ENCODE data around the gene NAA40.
"Not testable (repeated sequence)": the region's sequence is repeated elsewhere in the genome, so short reads cannot be mapped to it uniquely, and the experiment has no call there.

The NAA40 gene

DNA sequence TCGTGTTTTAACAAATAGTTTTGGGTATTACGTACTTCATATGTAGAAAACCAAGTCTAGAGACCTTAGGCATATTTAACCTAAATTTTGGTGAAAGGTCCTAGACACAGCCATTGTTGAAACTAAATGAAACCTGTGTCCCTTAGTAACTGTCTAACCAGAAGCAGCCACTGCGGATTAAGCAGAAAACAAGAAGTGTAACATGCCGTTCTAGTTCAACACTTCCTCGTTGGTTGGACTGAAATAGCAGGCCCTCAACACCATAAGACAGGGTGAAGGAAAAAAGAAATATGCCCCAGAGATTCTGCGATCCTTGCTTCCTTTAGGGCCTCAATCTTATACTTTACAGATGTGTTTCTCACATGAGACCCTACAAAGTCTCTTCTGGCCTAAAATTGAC, 2.0 kb downstream of the NAA40 start:
- no peak for DNase-seq

DNA sequence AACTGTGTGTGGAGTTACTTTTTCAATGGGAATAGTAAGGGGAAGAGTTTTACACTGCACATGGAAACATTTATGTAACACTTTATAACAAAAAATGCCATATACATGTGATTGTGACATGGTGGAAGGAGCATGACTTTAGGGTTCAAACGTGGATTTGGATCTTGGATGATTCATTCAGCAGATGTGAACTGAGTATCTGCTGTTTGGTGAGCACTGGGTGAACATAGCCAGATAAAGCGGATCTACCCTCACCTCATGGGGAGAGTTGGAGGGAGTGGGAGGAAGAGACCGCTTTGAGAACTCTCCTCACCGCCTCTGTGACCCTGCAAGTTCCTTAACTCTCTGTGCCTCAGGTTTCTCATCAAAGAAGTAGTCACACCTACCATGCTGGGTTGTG, 3.1 kb downstream of the NAA40 start:
- no peak for DNase-seq

DNA sequence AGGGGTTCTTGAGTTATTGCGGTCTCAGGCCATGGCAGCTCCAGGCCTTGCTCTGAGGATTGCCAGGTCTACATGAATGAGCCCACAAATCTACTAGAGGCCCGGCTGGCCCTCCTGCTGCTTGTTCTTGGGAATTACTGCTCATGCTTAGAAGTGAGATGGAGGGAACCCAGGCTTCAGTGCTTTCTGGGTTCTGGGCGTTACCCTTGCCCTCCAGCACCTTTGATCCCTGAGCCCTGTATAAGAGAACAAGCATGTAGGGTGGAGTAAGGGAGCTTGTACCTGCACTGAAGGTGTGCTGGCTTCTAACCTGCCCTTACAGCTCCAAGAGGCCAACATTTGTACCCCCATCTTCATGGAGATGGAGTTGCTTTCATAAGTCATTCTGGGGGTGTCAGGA, 4.0 kb downstream of the NAA40 start:
- DNase-seq = no peak

DNA sequence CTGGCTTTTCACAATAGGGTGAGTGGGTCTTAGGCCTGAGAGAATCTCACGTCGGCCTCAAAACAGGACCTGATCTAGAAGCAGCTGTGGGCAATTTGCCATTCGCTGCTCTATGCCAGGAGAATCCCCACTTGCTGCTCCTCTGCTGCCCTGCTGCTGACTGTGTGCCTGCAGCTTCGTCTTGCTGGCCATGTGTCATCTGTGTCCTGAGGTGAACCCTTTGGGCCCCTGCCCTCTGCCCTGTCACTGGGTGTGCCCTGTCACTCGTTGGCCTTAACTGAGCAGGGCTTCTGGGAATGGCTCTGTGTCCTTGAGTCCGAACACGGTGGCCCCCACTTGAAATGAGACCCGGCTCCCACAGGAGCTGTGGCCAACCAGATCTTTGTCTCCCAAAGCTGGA, 6.2 kb downstream of the NAA40 start:
- DNase-seq = no peak

DNA sequence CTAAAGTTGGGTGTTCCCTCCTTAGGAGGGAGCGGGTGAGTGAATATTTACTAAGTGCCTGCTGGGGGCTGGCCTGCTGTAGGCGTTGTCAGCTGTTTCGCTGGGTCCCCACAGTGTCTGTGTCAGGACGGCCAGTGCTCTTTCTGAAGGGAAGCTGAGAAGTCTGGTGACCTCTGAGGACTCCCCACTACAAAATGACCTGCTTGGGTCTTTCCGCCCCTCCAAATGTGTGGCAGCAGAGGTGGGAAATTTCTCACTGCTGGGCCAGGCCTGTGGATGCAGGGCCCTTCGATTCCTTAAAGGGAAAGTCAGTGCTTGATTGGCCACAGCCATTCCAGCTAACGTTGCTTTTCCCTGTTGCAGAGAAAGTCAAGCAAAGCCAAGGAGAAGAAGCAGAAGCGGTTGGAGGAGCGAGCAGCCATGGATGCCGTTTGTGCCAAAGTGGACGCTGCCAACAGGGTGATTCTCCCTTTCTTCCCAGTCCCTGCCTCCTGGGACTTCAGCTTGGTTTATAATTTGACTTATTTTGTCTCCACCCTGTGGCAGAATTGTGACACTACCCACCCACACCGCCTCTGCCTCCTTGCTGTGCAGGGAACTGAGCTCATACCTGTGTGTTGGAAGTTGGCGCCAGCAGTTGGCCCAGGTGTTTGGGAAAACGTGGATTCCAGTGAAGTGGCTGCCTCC, 6.8 kb downstream of the NAA40 start:
- DNase-seq = peak; percentile 63

DNA sequence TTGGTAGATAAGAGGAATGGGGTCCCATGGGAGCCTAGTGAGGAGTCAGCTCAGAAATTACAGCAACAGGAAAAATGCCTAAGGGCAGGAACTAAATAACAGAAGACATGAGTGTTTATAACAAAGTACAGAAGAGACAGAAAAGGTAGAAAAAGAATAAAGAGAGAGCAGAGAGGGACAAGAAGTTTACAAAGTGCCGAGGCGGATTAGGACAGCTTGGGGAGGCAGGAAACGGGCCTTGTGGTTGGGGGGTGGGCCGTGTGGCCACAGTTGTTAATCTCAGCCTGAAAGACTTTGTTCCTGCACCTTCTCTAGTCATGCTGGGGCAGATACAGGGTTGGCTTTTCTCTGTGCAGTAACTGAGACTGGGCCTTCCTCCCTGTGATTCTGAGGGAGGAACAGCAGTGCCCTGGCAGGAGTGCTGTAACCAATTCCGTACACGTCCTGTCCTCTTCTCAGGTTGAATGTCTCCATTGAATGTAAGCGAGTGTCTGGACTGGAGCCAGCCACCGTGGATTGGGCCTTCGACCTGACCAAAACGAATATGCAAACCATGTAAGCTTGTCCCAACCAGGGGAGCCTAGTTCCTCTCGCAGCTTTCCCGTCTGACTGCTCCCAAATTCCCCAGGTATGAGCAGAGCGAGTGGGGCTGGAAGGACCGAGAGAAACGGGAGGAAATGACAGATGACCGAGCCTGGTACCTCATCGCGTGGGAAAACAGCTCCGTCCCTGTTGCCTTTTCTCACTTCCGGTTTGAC, 13.2 kb downstream of the NAA40 start:
- DNase-seq = peak; percentile 34

DNA sequence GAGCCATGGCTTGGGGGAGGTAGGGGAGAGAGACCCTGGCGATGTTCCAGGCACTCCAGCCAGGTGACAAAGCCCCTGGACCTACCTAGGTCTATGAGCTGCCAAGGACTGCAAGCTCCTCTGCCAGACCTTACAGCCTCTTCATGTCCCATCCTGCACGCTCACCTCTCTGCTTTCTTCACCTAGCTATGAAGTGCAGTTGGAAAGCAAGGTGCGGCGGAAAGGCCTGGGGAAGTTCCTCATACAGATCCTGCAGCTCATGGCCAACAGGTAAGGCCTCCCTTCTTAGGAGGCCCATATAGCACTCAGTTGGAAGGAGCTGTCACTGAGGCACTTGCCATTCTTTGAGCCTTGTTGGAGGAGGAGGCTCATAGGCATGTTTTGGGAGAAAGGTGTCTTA, 13.8 kb downstream of the NAA40 start:
- DNase-seq = no peak

DNA sequence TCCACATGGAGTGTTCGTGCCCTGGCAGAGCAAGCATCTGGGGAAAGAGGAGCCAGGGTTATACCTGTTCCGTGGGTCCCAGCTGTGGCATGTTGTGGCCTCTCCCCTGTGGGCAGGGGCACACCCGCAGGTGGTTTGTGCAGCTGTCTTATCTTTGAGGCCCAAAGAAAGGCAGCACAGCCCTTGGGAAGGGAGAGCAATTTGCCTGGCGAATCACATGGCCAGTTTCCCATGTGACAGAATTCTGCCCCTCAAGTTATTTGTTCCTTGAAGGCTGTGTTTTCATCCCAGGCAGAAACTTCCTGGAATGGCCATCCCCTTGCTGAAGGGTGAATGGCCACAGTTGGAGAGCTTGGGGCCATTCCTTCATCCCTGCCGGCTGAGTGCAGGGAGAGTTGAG, 19.2 kb downstream of the NAA40 start:
- DNase-seq = no peak

DNA sequence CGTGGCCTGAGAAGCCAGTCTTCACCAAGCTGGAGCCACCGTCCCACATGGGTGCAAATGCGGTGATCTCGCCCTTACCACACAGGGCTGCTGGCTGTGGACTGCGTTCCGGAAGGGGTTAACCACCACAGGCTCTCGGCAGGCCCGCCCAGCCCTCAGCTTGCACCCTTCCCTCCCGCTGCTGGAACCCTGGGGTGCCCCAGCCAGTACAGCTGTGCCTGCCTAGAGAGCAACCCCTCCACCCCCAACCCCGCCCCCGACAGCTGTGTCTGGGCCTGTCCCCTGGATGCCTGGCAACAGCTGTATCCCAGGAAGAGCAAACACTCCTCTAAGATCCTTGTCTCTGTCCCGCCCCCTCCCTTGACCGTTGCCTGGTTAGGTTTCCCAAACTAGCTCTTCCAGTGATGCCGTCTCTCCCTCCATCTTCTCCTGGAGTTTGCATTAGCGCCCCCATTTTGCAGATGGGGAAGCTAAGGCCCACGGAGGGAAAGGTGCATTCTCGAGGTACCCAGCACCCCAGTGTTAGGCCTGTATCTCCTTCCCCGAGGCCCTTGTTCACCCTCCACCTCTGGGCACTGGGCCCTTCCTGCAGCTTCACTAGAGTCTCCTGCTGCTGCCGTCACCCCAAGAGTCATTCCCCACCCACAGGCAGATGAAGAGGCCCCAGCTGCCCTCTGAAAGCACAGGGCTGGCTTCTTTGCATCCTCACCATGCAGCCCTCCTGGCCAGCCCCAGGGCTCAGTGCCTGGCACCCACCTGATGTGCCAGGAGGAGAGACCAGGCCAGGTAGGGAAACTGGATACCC, 23.0 kb downstream of the NAA40 start:
- DNase-seq = peak; percentile 33

DNA sequence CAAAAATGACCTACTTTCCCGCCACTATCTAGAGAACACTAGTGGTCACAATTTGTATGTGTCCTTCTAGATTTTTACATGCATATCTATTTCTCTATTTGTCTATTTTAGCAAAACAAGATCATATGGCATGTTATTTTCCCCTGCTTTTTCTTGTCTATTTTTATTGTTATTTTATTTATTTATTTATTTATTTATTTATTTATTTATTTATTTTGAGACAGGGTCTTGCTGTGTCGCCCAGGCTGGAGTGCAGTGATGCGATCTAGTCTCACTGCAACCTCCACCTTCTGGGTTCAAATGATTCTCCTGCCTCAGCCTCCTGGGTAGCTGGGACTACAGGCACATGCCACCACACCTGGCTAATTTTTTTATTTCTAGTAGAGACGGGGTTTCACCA, 25.1 kb downstream of the NAA40 start:
- not testable (repeated sequence) for DNase-seq

DNA sequence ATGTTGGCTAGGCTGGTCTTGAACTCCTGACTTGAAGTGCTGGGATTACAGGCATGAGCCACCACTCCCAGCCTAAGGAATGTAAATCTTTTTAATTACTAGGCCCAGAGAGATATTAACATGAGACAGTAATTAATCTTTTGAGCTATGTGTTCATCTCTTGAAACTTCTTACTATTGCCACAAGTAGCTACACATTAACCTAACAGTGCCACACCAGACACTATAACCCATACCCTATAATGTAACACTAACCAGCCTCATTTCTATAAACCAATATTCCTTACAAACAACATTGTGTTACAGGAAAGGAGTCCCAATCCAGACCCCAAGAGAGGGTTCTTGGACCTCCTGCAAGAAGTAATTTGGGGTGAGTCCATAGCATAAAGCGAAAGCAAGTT, 27.6 kb downstream of the NAA40 start:
- DNase-seq = no peak

DNA sequence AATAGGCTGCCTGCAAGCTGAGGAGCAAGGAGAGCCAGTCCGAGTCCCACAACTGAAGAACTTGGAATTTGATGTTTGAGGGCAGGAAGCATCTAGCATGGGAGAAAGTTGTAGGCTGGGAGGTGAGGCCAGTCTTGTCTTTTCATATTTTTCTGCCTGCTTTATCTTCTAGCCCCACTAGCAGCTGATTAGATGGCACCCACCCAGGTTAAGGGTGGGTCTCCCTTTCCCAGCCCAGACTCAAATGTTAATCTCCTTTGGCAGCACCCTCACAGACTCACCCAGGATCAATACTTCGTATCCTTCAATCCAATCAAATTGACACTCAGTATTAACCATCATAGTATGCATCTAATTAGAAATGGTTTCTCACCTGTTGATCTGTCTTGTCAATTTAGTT, 30.7 kb downstream of the NAA40 start:
- DNase-seq = no peak

DNA sequence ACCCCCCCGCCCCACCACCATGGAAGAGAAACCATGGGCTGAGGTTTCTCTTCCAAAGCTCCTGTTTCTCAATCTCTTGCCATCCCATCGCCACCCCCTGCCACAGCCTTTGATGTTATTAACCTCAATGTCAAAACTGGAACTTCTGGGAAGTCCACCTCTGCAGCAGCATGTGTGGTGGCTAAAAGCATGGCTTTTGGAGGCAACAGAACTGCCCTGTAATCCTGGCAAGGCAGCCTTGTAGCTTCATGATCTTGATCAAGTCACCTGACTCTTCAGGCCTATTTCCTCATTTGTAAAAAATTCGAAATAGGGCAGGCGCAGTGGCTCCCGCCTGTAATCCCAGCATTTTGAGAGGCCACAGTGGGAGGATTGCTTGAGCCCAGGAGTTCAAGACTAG, 32.1 kb downstream of the NAA40 start:
- DNase-seq = no peak

DNA sequence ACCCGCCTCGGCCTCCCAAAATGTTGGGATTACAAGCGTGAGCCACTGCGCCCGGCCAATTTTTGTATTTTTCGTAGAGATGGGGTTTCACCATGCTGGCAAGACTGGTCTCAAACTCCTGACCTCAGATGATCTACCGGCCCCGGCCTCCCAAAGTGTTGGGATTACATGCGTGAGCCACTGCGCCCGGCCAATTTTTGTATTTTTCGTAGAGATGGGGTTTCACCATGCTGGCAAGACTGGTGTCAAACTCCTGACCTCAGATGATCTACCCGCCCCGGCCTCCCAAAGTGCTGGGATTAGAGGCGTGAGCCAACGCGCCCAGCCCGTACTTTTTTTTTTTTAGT, 35.1 kb downstream of the NAA40 start:
- not testable (repeated sequence) for DNase-seq

DNA sequence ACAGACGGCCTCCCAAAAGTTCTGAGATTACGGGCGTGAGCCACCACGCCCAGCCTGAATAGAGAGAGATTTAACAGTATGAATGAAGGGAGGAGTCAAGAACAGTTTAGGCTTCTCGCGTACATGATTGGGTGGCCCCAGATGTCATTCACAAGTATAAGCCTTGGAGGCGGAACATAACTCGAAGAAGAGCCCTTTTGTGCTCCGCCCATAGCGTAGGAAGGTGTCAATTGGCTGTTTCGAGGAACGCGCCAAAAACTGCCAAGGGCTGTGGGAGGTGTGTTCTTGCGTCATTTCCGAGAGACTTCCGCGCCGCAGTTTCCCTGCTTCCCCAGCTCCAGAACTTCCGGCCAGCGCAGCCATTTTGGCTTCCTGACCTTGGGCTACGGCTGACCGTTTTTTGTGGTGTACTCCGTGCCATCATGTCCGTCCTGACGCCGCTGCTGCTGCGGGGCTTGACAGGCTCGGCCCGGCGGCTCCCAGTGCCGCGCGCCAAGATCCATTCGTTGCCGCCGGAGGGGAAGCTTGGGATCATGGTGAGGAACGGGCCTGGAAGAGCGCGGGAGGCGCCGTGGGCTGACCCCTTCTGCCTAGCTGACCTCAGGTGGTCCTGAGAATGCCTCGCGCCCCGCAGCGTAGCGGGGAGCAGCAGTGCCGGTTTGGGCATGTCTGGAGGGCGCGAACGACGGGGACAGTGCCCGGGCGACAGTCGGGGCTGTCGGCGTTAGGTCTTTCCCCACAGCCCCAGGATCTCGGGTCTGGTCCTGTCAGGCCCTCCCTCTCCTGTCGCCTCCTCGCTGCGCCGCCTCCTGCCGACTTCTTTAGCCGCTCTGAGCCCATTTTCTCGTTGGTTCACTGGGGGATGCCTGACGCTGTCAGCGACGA, 35.7 kb downstream of the NAA40 start, which contains the start of gene COX8A:
Gene COX8A, plus strand, starts transcription at position 362 of the 885 bp plus-strand sequence. Its CDS starts 61 bp downstream, at position 423.
- peak; percentile 94 for DNase-seq

DNA sequence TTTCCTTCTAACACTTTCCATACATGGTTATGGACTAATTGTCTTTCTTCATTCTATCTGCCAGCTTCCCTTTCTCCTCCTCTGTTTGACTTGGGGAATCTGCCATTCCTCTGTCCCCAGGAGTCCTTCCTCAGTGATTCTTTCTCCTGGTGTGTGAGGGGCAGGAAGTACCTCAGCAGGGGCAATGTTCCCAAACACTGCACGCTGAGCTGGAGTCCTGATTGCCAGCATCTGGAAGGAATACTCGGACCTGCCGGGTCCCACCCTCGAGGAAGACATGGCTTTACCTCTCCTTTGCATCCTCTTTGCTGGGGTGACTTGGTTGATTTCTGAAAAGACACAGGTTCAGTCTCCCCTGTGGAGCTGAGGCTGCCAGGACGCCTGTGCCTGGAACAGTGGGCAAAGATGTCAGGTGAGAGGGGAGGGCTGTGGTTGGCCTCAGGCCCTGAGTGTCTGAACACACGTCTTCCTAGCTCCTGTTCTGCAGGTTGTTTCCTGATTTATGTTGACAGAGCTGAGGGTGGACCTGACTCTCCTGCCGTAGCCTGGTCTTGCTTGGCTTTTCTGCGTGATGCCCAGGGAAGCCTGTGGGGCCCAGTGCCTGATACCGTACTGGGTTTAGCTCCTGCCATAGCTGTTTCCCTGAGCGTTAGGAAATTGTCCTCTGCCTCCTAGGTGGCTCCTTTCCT, 39.9 kb downstream of the NAA40 start:
- no peak for DNase-seq

DNA sequence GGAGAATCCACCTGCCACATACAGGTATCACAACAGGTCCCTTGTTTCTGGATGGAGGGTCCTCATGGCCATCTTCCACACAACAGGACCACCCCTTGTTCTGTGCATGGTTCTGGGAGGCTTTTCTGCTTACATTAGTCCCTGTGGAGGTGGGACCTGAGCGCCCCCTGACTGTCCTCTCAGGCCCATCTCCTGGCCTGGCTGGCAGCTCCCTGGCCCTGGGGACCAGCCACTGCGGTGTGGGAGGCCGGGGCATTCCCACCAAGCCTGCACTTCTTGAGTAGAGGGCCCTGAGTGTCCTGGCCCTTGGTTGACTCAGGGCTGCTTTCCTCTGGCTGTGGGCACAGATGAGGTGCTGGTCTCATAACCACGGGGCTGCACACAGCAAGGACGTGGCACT, 40.6 kb downstream of the NAA40 start:
- no peak for DNase-seq

DNA sequence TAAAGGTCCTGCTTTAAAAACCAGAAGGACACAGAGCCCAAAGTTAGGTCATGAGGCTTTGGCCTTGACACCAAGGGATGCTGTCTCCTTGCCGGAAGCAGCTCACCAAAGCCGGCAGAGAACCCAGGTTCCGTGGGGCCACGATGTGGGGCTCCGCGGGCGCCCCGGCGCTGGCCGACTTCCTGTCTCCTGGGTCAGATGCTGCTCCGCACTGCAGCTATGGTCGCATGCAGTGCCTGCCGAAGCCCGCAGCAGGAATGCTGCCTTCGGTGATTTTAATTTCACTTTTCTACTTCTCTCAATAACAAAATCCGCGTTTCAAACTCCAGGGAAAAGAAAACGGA, 47.0 kb downstream of the NAA40 start:
- DNase-seq = peak; percentile 81

DNA sequence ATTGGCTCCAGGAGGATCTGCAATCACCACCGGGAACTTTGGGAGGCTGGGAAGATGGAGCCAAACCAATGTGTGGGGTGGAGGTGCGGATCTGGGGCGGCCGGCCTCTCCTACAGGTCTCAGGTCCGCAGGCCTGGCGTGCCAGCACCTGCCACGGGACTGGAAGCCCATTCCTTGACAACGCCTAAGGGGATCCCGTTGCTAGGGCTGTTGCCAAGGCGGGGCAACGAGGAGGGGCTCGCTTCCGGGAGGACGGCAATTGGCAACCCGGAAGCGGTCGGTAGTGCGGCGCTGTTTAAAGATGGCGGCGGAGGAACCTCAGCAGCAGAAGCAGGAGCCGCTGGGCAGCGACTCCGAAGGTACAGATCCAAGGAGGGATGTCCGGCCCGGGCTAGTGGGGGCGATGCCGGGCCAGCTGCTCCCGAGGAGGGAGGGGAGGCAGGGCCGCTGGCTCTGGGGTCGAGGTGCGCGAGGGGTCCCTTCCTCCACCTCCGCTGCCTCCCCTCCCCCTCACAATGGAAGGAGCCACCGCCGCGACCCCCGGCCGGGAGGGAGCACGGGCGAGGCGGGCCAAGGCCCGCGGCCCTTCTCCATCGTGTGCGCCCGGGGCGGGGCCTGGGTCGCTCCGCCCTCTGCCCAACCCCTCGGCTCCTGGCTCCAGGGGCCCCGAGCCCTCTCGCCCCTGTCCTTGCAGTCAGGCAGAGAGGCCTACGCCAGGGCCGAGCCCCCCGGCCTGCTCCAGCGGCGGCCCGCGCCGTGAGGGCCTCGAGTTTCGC, 47.5 kb downstream of the NAA40 start, which contains the start of gene OTUB1:
Gene OTUB1, plus strand, starts transcription at position 283 of the 776 bp plus-strand sequence. Its CDS starts 19 bp downstream, at position 302.
- DNase-seq = peak; percentile 91

DNA sequence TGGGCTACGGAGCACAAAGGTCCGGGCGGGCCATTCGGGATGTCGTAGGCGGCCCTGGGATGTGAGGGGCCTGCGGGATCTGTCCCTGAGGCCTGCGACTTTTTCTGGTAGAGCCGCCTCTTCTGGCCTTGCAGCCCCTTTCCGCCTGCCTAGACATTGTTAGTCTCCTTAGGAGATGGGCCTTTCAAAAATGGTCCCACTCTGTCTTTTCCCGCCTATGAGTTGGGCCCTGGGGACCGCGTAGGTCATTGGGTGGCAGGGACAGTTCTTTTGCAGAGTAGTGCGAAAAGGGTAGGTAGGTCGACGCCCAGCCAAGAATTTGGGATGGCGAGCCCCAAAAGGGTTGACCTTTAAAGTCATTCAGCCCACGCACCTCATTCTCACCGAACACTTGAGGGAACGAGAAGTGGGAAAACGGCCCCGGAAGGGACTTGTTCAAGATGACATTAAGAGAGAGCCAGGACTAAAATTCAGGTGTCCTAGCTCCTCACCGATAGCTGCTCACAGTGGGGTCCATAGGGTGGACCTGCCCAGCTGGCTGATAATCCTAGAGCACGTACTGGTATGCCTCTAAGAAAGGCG, 48.2 kb downstream of the NAA40 start:
- no peak for DNase-seq

DNA sequence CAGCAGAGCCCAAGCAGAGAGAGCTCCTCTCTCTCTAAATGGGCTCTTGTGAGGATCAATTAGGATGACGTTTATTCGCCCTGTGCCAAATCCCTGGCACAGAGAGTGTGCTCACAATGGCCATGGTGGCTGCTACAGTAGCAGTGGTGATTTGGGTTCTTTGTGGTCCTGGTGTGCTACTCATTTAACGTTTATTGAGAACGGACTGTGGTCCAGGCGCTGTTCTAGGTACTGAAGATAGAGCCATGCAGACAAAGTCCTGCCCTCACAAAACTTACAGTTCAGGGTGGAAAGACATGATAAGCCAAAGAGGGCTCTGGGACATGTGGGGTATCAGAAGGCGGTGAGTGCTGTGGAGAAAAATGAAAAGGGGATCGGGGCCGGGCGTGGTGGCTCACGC, 52.8 kb downstream of the NAA40 start:
- DNase-seq = no peak
